Measurements from ENCODE around the gene GADD45B.

GADD45B gene

GRCh38 chr19:2487842-2488241 is 11.9 kb downstream of the GADD45B start:
- no peaks in the 10 kb centered on the region for H3K9me2 ChIP-seq (replicated peaks; ENCODE audit: insufficient read depth, low read length)
- H3K9me3 ChIP-seq (ENCODE audit: insufficient read depth, low read length) = peaks cover 19% of the 10 kb centered on the region; the same call in 1 of the 2 replicates
- H3K36me3 ChIP-seq (ENCODE audit: low read length) = no peaks in the 10 kb centered on the region
- TF ChIP-seq CTCF (IDR thresholded peaks at IDR 0.05; ENCODE audit: insufficient read depth, low read length, poor library complexity, severe bottlenecking) (no peak), EZH2phosphoT487 (conservative IDR thresholded peaks at IDR 0.05; ENCODE audit: low read length) (no peak)
- no peaks in the 10 kb centered on the region for H4K20me1 ChIP-seq (ENCODE audit: low read depth, low read length)
- H3K27me3 ChIP-seq (ENCODE audit: low read length) = no peaks in the 10 kb centered on the region
- H3K27ac ChIP-seq (ENCODE audit: low read depth, low read length) = no peak overlapping the region
- H2AFZ ChIP-seq (ENCODE audit: low read depth, low read length, severe bottlenecking) = no peak overlapping the region
- no peak overlapping the region for H3K4me2 ChIP-seq (ENCODE audit: low read depth, low read length, poor library complexity, severe bottlenecking)
- H3K4me3 ChIP-seq (ENCODE audit: insufficient read depth, low read length, poor library complexity, severe bottlenecking) = no peak overlapping the region
- H3K9ac ChIP-seq (ENCODE audit: low read length) = no peak overlapping the region
- no peaks in the 10 kb centered on the region for H3K79me2 ChIP-seq (ENCODE audit: insufficient read depth, low read length)
- H3F3A ChIP-seq (ENCODE audit: insufficient read depth) = peaks cover 13% of the 10 kb centered on the region

- no peaks in the 10 kb centered on the region for H3K36me3 ChIP-seq (ENCODE audit: low read length)
- H2AFZ ChIP-seq (ENCODE audit: low read depth, low read length, severe bottlenecking) = no peak overlapping the region
- H3F3A ChIP-seq (ENCODE audit: insufficient read depth) = peaks cover 17% of the 10 kb centered on the region
- H3K27me3 ChIP-seq (ENCODE audit: low read length) = no peaks in the 10 kb centered on the region
- H3K27ac ChIP-seq (ENCODE audit: low read depth, low read length) = no peak overlapping the region
- H3K9ac ChIP-seq (ENCODE audit: low read length) = no peak overlapping the region
- no peaks in the 10 kb centered on the region for H4K20me1 ChIP-seq (ENCODE audit: low read depth, low read length)
- H3K9me3 ChIP-seq (ENCODE audit: insufficient read depth, low read length) = peaks cover 13% of the 10 kb centered on the region; the same call in 1 of the 2 replicates
- H3K9me2 ChIP-seq (replicated peaks; ENCODE audit: insufficient read depth, low read length) = no peaks in the 10 kb centered on the region
- H3K4me3 ChIP-seq (ENCODE audit: insufficient read depth, low read length, poor library complexity, severe bottlenecking) = no peak overlapping the region
- H3K4me2 ChIP-seq (ENCODE audit: low read depth, low read length, poor library complexity, severe bottlenecking) = no peak overlapping the region
- no peaks in the 10 kb centered on the region for H3K79me2 ChIP-seq (ENCODE audit: insufficient read depth, low read length)
- TF ChIP-seq EZH2phosphoT487 (conservative IDR thresholded peaks at IDR 0.05; ENCODE audit: low read length) = no peak
- no peak for TF ChIP-seq CTCF (IDR thresholded peaks at IDR 0.05; ENCODE audit: insufficient read depth, low read length, poor library complexity, severe bottlenecking)
Measured at GRCh38 chr19:2488405-2488941, 12.5 kb downstream of the GADD45B start.

- Histone ChIP-seq H3K4me2 (ENCODE audit: low read depth, low read length, poor library complexity, severe bottlenecking) (no peak overlapping the region), H3K9ac (ENCODE audit: low read length) (no peak overlapping the region), H4K20me1 (ENCODE audit: low read depth, low read length) (no peaks in the 10 kb centered on the region), H3K79me2 (ENCODE audit: insufficient read depth, low read length) (no peaks in the 10 kb centered on the region), H3K36me3 (ENCODE audit: low read length) (no peaks in the 10 kb centered on the region), H3K9me2 (replicated peaks; ENCODE audit: insufficient read depth, low read length) (no peaks in the 10 kb centered on the region), H3K4me3 (ENCODE audit: insufficient read depth, low read length, poor library complexity, severe bottlenecking) (no peak overlapping the region), H3K9me3 (ENCODE audit: insufficient read depth, low read length) (peaks cover 6% of the 10 kb centered on the region; the same call in 1 of the 2 replicates), H3K27ac (ENCODE audit: low read depth, low read length) (no peak overlapping the region), H3F3A (ENCODE audit: insufficient read depth) (peaks cover 20% of the 10 kb centered on the region), H3K27me3 (ENCODE audit: low read length) (no peaks in the 10 kb centered on the region), H2AFZ (ENCODE audit: low read depth, low read length, severe bottlenecking) (no peak overlapping the region)
- no peak for TF ChIP-seq EZH2phosphoT487 (conservative IDR thresholded peaks at IDR 0.05; ENCODE audit: low read length)
- TF ChIP-seq CTCF (IDR thresholded peaks at IDR 0.05; ENCODE audit: insufficient read depth, low read length, poor library complexity, severe bottlenecking) = no peak
Measured at GRCh38 chr19:2488942-2489731, 13.2 kb downstream of the GADD45B start.
